Neural cell (in vitro differentiated cells): Measurements from ENCODE around the gene NR5A2. TPM values are rescaled to one million over a fixed set of nuclear protein-coding genes. Genes with fewer than 3 reads are reported as not detected.

Source experiments
- H2AFZ ChIP-seq: fragments of 200-600, 300-800 bp; sonication (generic), shearing (Covaris generic); 2 replicates; pipeline ENCODE4 v1.6.0; 2014; ENCODE audit warnings: low read depth, mild to moderate bottlenecking, antibody characterized with exemption, low read length, moderate library complexity
- H3F3A ChIP-seq: fragments of 200-600 bp; shearing (Covaris generic); 2 replicates; pipeline ENCODE4 v1.6.1; 2016; ENCODE audit warnings: mild to moderate bottlenecking, moderate library complexity, mixed read lengths, antibody characterized with exemption, low read length; ENCODE audit not compliant: insufficient read depth, poor library complexity, severe bottlenecking
- H3K27ac ChIP-seq: fragments of 200-600, 300-800 bp; sonication (generic), shearing (Covaris generic); 2 replicates; pipeline ENCODE4 v1.5.1; 2014; ENCODE audit warnings: mild to moderate bottlenecking, low read length, moderate library complexity
- H3K27me3 ChIP-seq: fragments of 300-800, 200-600 bp; sonication (generic), shearing (Covaris generic); 2 replicates; pipeline ENCODE4 v1.6.0; 2014; ENCODE audit warnings: mild to moderate bottlenecking, low read depth, low read length, moderate library complexity; ENCODE audit not compliant: insufficient read depth
- H3K36me3 ChIP-seq: fragments of 300-800, 200-600 bp; sonication (generic), shearing (Covaris generic); 2 replicates; pipeline ENCODE4 v1.5.1; 2014; ENCODE audit warnings: mild to moderate bottlenecking, antibody characterized with exemption, low read length, moderate library complexity; ENCODE audit not compliant: insufficient read depth
- H3K4me2 ChIP-seq: fragments of 300-800, 200-600 bp; sonication (generic), shearing (Covaris generic); 2 replicates; pipeline ENCODE4 v1.6.0; 2014; ENCODE audit warnings: mild to moderate bottlenecking, low read length
- H3K4me3 ChIP-seq: fragments of 300-800, 200-600 bp; sonication (generic), shearing (Covaris generic); 2 replicates; pipeline ENCODE4 v1.5.1; 2014; ENCODE audit warnings: mild to moderate bottlenecking, low read length, moderate library complexity
- H3K79me2 ChIP-seq: fragments of 200-600 bp; shearing (Covaris generic); replicated peaks from 2 replicates; pipeline ENCODE4 v1.6.0; 2014; ENCODE audit warnings: mild to moderate bottlenecking, low read length, moderate library complexity; ENCODE audit not compliant: insufficient read depth
- H3K9ac ChIP-seq: fragments of 300-800, 200-600 bp; sonication (generic), shearing (Covaris generic); 2 replicates; pipeline ENCODE4 v1.6.1; 2016; ENCODE audit warnings: mild to moderate bottlenecking, low read length, mixed read lengths
- H3K9me2 ChIP-seq: fragments of 200-600 bp; shearing (Covaris generic); 2 replicates; pipeline ENCODE4 v1.6.1; 2016; ENCODE audit warnings: mild to moderate bottlenecking, low read length, mixed read lengths; ENCODE audit not compliant: insufficient read depth
- H3K9me3 ChIP-seq: fragments of 200-600, 300-800 bp; sonication (generic), shearing (Covaris generic); 2 replicates; pipeline ENCODE4 v1.6.1; 2016; ENCODE audit warnings: mild to moderate bottlenecking, mixed run types, low read length, moderate library complexity, mixed read lengths
- H4K20me1 ChIP-seq: fragments of 200-600 bp; shearing (Covaris generic); 2 replicates; pipeline ENCODE4 v1.6.1; 2016; ENCODE audit warnings: mild to moderate bottlenecking, mixed run types; ENCODE audit not compliant: insufficient read depth
- CTCF ChIP-seq: fragments of 450-650 bp; IDR thresholded peaks from 2 replicates; pipeline ENCODE4 v1.5.1; 2014; ENCODE audit warnings: antibody characterized with exemption, mild to moderate bottlenecking, moderate library complexity; ENCODE audit not compliant: poor library complexity, severe bottlenecking
- EP300 ChIP-seq: fragments of 450-650 bp; conservative IDR thresholded peaks from 2 replicates; pipeline ENCODE4 v1.6.1; 2014; ENCODE audit warnings: antibody characterized with exemption, mild to moderate bottlenecking, moderate library complexity; ENCODE audit not compliant: poor library complexity, severe bottlenecking
- EZH2 ChIP-seq: fragments of 200-600, 300-800 bp; shearing (Covaris generic), sonication (generic); IDR thresholded peaks from 2 replicates; pipeline ENCODE4 v1.6.1; 2014; ENCODE audit warnings: antibody characterized with exemption, low read length, borderline replicate concordance, mild to moderate bottlenecking; ENCODE audit not compliant: insufficient read depth, poor library complexity, severe bottlenecking
- MXI1 ChIP-seq: fragments of 450-650 bp; conservative IDR thresholded peaks from 2 replicates; pipeline ENCODE4 v1.6.1; 2014; ENCODE audit warnings: antibody characterized with exemption, mild to moderate bottlenecking; ENCODE audit not compliant: poor library complexity, severe bottlenecking
- POLR2AphosphoS5 ChIP-seq: IDR thresholded peaks from 2 replicates; pipeline ENCODE4 v1.6.1; 2012
- RAD21 ChIP-seq: fragments of 450-650 bp; conservative IDR thresholded peaks from 2 replicates; pipeline ENCODE4 v1.6.1; 2014; ENCODE audit warnings: antibody characterized with exemption, mild to moderate bottlenecking, moderate library complexity
- REST ChIP-seq: IDR thresholded peaks from 2 replicates; pipeline ENCODE4 v1.6.1; 2012; ENCODE audit warnings: borderline replicate concordance
- SMC3 ChIP-seq: fragments of 450-650 bp; conservative IDR thresholded peaks from 2 replicates; pipeline ENCODE4 v1.6.1; 2014; ENCODE audit warnings: antibody characterized with exemption, mild to moderate bottlenecking, moderate library complexity; ENCODE audit not compliant: poor library complexity
- TAF1 ChIP-seq: IDR thresholded peaks from 2 replicates; pipeline ENCODE4 v1.6.1; 2012; ENCODE audit warnings: low read depth
- polyA plus RNA-seq: library from polyadenylated mRNA; depleted of rRNA; stranded (reverse); fragments of >200 nt; gene quantifications from 2 replicates; pipeline ENCODE4 v1.2.3, GENCODE V29; 2014

NR5A2 gene
- polyA plus RNA-seq, 1 donor from 2014 or later, result not detected

- no peak for TF ChIP-seq EZH2
- no peak for TF ChIP-seq TAF1
- no peak for TF ChIP-seq RAD21
- no peak for TF ChIP-seq EP300
- no peak for TF ChIP-seq MXI1
- TF ChIP-seq SMC3, result no peak
- TF ChIP-seq POLR2AphosphoS5, result no peak
- Histone ChIP-seq H2AFZ (no peak overlapping the region), H4K20me1 (no peaks in the 10 kb centered on the region), H3K9ac (no peak overlapping the region), H3K4me2 (no peak overlapping the region), H3K9me3 (no peaks in the 10 kb centered on the region), H3K9me2 (no peaks in the 10 kb centered on the region), H3K4me3 (no peak overlapping the region), H3F3A (no peaks in the 10 kb centered on the region), H3K27ac (no peak overlapping the region), H3K36me3 (no peaks in the 10 kb centered on the region), H3K79me2 (no peaks in the 10 kb centered on the region), H3K27me3 (peaks cover 3% of the 10 kb centered on the region)
These were observed 63.0 kb downstream of the NR5A2 start for GRCh38 chr1:200090252-200091159.

GRCh38 chr1:200095057-200095577 is 67.6 kb downstream of the NR5A2 start:
- no peaks in the 10 kb centered on the region for H4K20me1 ChIP-seq
- H3F3A ChIP-seq, result no peaks in the 10 kb centered on the region

GRCh38 chr1:200096774-200097173 is 69.3 kb downstream of the NR5A2 start:
- H3K79me2 ChIP-seq, result no peaks in the 10 kb centered on the region
- no peak overlapping the region for H2AFZ ChIP-seq
- no peak overlapping the region for H3K9ac ChIP-seq
- H3F3A ChIP-seq, result no peaks in the 10 kb centered on the region
- H3K27me3 ChIP-seq, result no peaks in the 10 kb centered on the region
- TF ChIP-seq RAD21 (no peak), TAF1 (no peak), CTCF (no peak), POLR2AphosphoS5 (no peak), MXI1 (no peak), EZH2 (no peak), EP300 (no peak), SMC3 (no peak), REST (no peak)
- no peak overlapping the region for H3K4me3 ChIP-seq
- H3K4me2 ChIP-seq, result no peak overlapping the region
- no peaks in the 10 kb centered on the region for H3K36me3 ChIP-seq
- H3K27ac ChIP-seq, result no peak overlapping the region
- no peaks in the 10 kb centered on the region for H4K20me1 ChIP-seq
- no peaks in the 10 kb centered on the region for H3K9me2 ChIP-seq
- H3K9me3 ChIP-seq, result no peaks in the 10 kb centered on the region

More at GRCh38 chr1:200095057-200095577, 67.6 kb downstream of the NR5A2 start:
- TF ChIP-seq TAF1 (no peak), MXI1 (no peak), EZH2 (no peak)
- no peak overlapping the region for H3K4me3 ChIP-seq
- H3K9ac ChIP-seq, result no peak overlapping the region
- no peaks in the 10 kb centered on the region for H3K9me3 ChIP-seq
- no peak overlapping the region for H3K27ac ChIP-seq
- no peaks in the 10 kb centered on the region for H3K79me2 ChIP-seq
- no peak overlapping the region for H2AFZ ChIP-seq
- H3K4me2 ChIP-seq, result no peak overlapping the region
- no peaks in the 10 kb centered on the region for H3K36me3 ChIP-seq
- no peaks in the 10 kb centered on the region for H3K27me3 ChIP-seq
- no peaks in the 10 kb centered on the region for H3K9me2 ChIP-seq
